Endothelial cell of umbilical vein (primary cell): ENCODE measurements around the gene KAT2A.

Experiments used
- EZH2 ChIP-seq: IDR thresholded peaks from 2 replicates; pipeline ENCODE4 v1.6.1; 2012; ENCODE audit warnings: borderline replicate concordance, low read depth, mild to moderate bottlenecking, moderate library complexity, low read length, inconsistent platforms; ENCODE audit not compliant: severe bottlenecking
- FOS ChIP-seq: IDR thresholded peaks from 2 replicates; pipeline ENCODE4 v1.6.1; 2011; ENCODE audit warnings: mild to moderate bottlenecking, low read length, moderate library complexity, borderline replicate concordance; ENCODE audit not compliant: insufficient read depth
- JUN ChIP-seq: IDR thresholded peaks from 2 replicates; pipeline ENCODE4 v1.6.1; 2011; ENCODE audit warnings: borderline replicate concordance, low read depth; ENCODE audit not compliant: insufficient read length, insufficient read depth
- MYC ChIP-seq: IDR thresholded peaks from one replicate; pipeline ENCODE4 v1.6.1; 2011; ENCODE audit warnings: mild to moderate bottlenecking, low read depth, low read length
- POLR2A ChIP-seq: IDR thresholded peaks from 2 replicates; pipeline ENCODE4 v1.6.1; 2012; ENCODE audit warnings: low read depth, mild to moderate bottlenecking, control low read depth, low read length
- POLR2AphosphoS5 ChIP-seq: IDR thresholded peaks from 2 replicates; pipeline ENCODE4 v1.6.1; 2012; ENCODE audit warnings: low read depth, mild to moderate bottlenecking, control low read depth, low read length, moderate library complexity; ENCODE audit not compliant: insufficient read depth
- TF ChIP-seq, protein P1 (sequence below), 2 donors: IDR thresholded peaks; 1 replicate in 1 of 2; 2 replicates in 1 of 2; pipeline ENCODE4 v1.5.1; 2011; ENCODE audit warnings: low read length in 2 of 2, mild to moderate bottlenecking in 2 of 2, moderate library complexity in 2 of 2, control low read depth in 1 of 2, inconsistent platforms in 1 of 2, low read depth in 1 of 2; ENCODE audit not compliant: insufficient read depth in 1 of 2; ENCODE audit errors: extremely low read depth in 1 of 2

DNA sequence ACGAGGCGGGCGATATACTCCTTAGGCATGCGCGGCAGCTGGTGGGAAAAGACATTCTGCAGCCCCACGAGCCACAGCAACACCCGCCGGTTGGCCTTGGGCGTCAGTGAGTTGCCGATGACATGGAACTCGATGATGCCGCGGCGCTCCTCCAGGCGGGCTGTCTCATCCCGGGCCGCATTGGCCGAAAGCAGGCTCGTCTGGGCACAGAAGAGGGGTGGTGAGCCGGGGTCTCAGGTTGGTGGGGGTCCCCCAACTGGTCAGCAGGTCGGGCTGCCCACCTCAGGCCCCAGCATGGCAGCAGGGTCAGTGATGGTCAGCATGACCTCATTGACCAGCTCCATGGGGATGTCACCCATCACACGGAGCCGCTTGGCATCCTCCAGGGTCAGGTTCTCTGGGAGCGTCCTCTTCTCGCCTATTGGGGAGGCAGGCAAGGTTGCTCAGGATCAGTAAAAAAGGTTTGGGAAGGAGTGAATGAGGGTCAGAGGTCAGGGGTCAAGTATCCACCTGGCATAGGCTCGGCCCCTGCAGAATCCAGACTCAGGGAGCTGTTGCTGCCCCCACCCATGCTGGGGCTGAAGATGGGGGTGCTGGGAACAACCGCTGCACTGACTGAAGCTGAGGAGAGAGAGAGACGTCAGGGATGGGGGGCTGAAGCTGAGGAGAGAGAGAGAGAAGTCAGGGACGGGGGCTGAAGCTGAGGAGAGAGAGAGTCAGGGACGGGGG is 3.6 kb downstream of the KAT2A start:
- TF ChIP-seq, protein P1, sequence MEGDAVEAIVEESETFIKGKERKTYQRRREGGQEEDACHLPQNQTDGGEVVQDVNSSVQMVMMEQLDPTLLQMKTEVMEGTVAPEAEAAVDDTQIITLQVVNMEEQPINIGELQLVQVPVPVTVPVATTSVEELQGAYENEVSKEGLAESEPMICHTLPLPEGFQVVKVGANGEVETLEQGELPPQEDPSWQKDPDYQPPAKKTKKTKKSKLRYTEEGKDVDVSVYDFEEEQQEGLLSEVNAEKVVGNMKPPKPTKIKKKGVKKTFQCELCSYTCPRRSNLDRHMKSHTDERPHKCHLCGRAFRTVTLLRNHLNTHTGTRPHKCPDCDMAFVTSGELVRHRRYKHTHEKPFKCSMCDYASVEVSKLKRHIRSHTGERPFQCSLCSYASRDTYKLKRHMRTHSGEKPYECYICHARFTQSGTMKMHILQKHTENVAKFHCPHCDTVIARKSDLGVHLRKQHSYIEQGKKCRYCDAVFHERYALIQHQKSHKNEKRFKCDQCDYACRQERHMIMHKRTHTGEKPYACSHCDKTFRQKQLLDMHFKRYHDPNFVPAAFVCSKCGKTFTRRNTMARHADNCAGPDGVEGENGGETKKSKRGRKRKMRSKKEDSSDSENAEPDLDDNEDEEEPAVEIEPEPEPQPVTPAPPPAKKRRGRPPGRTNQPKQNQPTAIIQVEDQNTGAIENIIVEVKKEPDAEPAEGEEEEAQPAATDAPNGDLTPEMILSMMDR (IDR thresholded peaks at IDR 0.05; ENCODE audit: extremely low read depth in 1 of 2, insufficient read depth in 1 of 2, low read depth in 1 of 2, low read length in 2 of 2) = no peak
- TF ChIP-seq POLR2AphosphoS5 (no peak), MYC (no peak), EZH2 (no peak), FOS (no peak), POLR2A (no peak), JUN (no peak)
